Skeletal muscle cell (primary cell): Measurements from ENCODE around the gene CA12.
"Not testable (repeated sequence)": the region's sequence is repeated elsewhere in the genome, so short reads cannot be mapped to it uniquely, and the experiment has no call there.

Experiments used
- DNase-seq: peaks from one replicate; pipeline ENCODE4 v3.0.0-alpha.2; 2010; ENCODE audit warnings: low read depth
- H3K4me3 ChIP-seq: 2 replicates; pipeline ENCODE4 v1.5.1; 2011; ENCODE audit warnings: low read depth, mild to moderate bottlenecking, control low read depth, low read length, moderate library complexity

Gene CA12

DNA sequence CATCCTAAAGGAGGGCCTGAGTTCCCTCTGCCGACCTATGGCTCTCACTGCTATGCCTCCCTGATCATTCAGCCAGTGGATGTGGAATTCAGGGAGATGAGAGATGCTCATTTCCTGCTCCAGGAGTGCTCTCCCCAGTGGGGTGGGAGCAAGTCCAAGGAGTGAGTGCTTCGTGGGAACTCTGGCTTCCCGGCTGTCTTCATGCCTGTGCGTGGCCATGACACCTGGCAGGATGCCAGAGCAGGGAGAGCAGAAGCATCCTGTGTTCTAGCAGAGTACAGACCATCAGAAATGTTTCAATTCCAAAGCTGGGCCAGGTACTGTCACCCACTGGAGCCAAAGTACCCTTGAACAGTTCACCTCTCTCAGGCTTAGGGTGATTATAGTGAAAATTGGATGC is 59.1 kb downstream of the CA12 start:
- DNase-seq = no peak
- no peak overlapping the region for H3K4me3 ChIP-seq

- no peak for DNase-seq
- no peak overlapping the region for H3K4me3 ChIP-seq
These were observed 60.2 kb downstream of the CA12 start for GRCh38 chr15:63321462-63321861.

DNA sequence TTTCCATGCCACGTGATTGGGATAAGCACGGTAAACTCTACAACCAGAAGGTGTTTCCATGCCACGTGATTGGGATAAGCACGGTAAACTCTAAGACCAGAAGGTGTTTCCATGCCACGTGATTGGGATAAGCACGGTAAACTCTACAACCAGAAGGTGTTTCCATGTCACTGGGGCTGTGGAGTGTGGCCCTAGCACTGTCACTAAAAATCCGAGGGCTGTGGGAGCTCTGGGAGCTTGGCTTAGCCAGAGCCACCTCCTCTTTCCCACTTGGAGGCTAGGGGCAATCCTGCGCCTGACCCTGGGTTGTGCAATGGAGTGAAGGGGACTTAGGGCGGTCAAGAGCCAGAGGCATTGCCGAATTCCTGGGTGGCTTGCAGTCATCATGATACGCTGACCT is 60.7 kb downstream of the CA12 start:
- not testable (repeated sequence) for DNase-seq, H3K4me3 ChIP-seq

DNA sequence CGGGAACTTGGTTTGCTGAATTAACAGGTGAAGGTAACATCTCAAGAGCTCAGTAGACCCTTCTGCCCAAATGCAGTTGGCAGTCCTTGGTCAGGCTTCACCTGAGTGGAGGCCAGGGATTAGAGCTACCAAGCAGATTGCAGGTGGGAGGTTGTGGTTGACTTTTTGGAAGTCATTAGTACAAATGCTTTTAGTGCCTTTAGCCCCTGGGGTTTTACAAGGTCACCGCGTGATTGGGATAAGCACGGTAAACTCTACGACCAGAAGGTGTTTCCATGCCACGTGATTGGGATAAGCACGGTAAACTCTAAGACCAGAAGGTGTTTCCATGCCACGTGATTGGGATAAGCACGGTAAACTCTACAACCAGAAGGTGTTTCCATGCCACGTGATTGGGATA is 61.2 kb downstream of the CA12 start:
- DNase-seq, H3K4me3 ChIP-seq: not testable (repeated sequence)

- H3K4me3 ChIP-seq = no peak overlapping the region
- DNase-seq = no peak
These were observed 62.6 kb downstream of the CA12 start for GRCh38 chr15:63319065-63319464.

DNA sequence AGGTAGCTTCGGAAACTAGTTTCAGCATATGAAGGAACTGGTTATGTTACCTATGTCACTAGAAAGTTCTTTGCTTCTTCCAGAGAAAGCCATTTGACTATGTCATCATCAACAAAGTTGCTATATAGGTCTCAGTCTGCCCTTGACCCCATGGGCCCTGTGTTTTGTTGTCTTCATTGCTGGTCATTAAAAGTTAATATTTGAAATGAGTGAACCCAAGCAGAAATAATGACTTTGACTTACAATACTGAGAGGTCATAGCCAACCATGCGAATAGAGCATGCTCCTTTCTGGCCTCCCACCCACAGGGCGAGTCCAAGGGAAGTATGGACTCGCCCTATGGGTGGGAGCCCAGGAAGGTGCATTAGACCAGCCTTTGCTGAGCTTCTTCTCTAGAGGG is 63.3 kb downstream of the CA12 start:
- H3K4me3 ChIP-seq = no peak overlapping the region
- no peak for DNase-seq

DNA sequence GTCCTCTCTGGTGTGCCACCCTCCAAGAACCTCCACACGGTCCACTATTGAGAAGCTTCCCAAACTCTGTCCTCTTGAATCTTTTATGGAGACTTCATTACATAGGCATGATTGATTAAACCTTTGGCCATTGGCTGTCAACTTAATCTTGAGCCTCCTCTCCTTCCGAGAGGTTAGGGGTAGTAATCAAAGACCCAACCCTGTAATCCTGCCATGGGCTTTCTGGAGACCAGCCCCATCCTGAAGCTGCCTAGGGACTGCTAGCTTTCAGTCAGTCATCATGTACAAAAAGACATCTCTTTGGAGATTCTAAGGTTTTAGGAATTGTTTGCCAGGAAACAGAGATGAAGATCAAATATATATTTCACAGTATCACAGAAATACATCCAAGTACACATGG is 67.2 kb downstream of the CA12 start:
- no peak for DNase-seq
- H3K4me3 ChIP-seq = no peak overlapping the region

- no peak for DNase-seq
- no peak overlapping the region for H3K4me3 ChIP-seq
These were observed 67.8 kb downstream of the CA12 start for GRCh38 chr15:63313825-63314224.

- DNase-seq = no peak
- H3K4me3 ChIP-seq = no peak overlapping the region
These were observed 69.4 kb downstream of the CA12 start for GRCh38 chr15:63312286-63312685.

DNA sequence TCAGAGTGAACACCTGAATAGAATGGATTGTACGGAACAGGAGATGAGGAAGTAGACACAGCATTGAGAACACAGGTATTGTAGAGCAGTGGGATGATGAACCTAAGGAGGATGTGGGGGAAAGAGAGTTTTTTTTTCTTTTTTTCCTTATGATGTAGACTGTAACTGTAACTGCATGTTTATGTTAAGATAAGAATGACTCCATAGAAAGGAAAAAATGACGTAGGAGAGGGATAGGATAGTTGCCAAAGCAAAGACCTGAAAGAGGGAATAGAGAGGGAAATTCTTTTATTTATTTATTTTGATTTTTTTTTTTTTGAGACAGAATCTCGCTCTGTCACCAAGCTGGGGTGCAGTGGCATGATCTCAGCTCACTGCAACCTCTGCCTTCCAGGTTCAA is 71.0 kb downstream of the CA12 start:
- no peak overlapping the region for H3K4me3 ChIP-seq
- no peak for DNase-seq

- DNase-seq = no peak
- H3K4me3 ChIP-seq = no peak overlapping the region
These were observed 72.7 kb downstream of the CA12 start for GRCh38 chr15:63308947-63309346.

DNA sequence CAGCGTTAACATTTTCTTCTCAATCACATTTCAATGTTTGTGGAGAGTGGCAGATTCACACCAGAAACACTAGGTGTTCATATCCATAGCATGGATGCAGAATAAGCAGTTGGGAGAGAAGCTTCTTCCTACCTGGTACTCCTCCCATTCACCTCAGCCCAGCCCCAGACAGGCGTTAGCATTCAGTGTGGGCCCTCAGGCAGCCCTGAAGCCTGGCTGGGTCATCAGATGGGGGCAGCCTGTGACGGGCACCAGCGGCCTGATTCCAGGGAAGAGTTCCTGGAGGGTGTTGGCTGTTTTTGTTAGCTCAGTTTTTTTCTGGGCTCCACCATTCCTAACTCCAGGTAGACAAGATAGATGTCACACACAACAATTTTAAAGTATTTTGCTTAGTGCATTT is 73.2 kb downstream of the CA12 start:
- no peak for DNase-seq
- H3K4me3 ChIP-seq = no peak overlapping the region

- no peak overlapping the region for H3K4me3 ChIP-seq
- no peak for DNase-seq
These were observed 75.1 kb downstream of the CA12 start for GRCh38 chr15:63306492-63307073.

DNA sequence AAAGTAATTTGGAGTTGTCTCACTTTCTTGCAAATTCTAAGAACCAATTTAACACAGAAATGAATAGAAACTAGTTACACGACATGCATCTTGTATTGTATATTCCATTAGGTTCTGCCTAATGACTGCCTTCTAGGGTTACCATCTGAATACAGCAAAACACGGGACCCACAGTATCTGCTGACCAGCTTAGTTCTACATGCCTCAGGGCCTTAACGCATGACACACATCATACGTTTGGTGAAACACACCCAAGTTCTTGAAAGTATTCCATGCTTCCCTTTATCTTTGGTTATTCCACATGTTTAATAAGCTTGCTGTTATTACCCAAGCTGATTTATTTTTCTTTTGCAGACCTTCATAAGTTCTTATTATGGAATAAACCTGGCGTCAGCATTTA is 76.4 kb downstream of the CA12 start:
- DNase-seq = no peak
- H3K4me3 ChIP-seq = no peak overlapping the region

- no peak for DNase-seq
- no peak overlapping the region for H3K4me3 ChIP-seq
These were observed 80.6 kb downstream of the CA12 start for GRCh38 chr15:63301088-63301487.

- DNase-seq = no peak
- H3K4me3 ChIP-seq = no peak overlapping the region
These were observed 81.6 kb downstream of the CA12 start for GRCh38 chr15:63299943-63300575.

GRCh38 chr15:63296195-63296594 is 85.5 kb downstream of the CA12 start:
- H3K4me3 ChIP-seq = no peak overlapping the region
- DNase-seq = no peak

GRCh38 chr15:63295341-63295740 is 86.3 kb downstream of the CA12 start:
- DNase-seq = no peak
- H3K4me3 ChIP-seq = no peak overlapping the region

GRCh38 chr15:63294359-63294758 is 87.3 kb downstream of the CA12 start:
- DNase-seq = no peak
- no peak overlapping the region for H3K4me3 ChIP-seq

- H3K4me3 ChIP-seq = no peak overlapping the region
- no peak for DNase-seq
These were observed 88.9 kb downstream of the CA12 start for GRCh38 chr15:63292771-63293170.

GRCh38 chr15:63292241-63292640 is 89.4 kb downstream of the CA12 start:
- H3K4me3 ChIP-seq = no peak overlapping the region
- DNase-seq = no peak

GRCh38 chr15:63291507-63291906 is 90.1 kb downstream of the CA12 start:
- H3K4me3 ChIP-seq = no peak overlapping the region
- peak; percentile 69 for DNase-seq
